Measurements from ENCODE around the gene GPRC5B. TPM values are rescaled to one million over a fixed set of nuclear protein-coding genes. Genes with fewer than 3 reads are reported as not detected.
A peak's percentile ranks its signal among the peaks of the same experiment; 100 is the strongest.

Gene GPRC5B
- total and polyA plus RNA-seq, 2 of the 8 experiments (the other 6 are each of a cell fraction or from before 2014, with no cell fraction given): 106 to 160 TPM

DNA sequence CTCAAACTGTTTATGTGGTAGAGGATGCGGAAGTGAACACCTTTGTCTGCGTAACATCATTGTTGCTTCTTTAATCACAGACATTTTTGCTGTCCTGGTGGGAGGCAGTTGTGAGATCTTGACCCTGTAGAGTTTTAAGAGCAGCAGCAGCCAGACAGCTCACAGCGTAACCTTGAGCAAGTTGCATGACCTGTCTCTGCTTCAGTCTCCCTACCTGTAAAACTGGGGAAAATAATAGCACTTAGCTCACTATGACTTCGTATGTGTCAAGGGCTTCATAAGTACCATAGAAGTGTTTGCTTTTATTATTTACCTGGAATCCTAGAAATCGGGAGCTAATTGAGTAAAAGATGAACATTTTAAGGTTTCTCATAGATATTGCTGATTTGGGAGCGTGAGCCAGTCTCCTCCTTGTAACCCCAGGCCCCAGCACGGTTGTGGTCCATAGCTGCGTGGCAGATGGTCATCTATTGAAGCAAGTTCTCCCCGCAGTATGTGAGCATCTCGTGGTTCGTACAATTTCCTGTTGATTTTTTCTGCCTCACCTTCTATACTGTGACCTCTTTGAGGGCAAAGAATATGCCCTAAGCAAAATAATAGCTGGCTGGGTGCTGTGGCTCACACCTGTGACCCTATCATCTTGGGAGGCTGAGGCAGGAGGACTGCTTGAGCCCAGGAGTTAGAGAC lies 34.4 kb downstream of the GPRC5B start:
- no peaks in the 10 kb centered on the region for H3K27me3 ChIP-seq (replicated peaks in 1 of 4; ENCODE audit: control insufficient read depth in 3 of 4, extremely low read depth in 1 of 4, insufficient read depth in 3 of 4, low read length in 3 of 4)
- H3K18ac ChIP-seq (ENCODE audit: extremely low read depth, low read length): no peak overlapping the region
- no peak overlapping the region for H2BK5ac ChIP-seq (ENCODE audit: low read depth, low read length)
- no peaks in the 10 kb centered on the region for H3K9me3 ChIP-seq (ENCODE audit: insufficient read depth in 2 of 2, low read depth in 1 of 2, low read length in 1 of 2)
- CTCF ChIA-PET (ENCODE audit: partially characterized antibody): interaction anchor here (1.5 to 1.8 kb wide), 2 partner anchors 34 to 36 kb away, joined by 3 to 6 read pairs; partner anchors contain the start of gene GPRC5B
- DNase-seq (ENCODE audit: low read depth in 1 of 2, low spot score in 2 of 2): no peak
- no peak overlapping the region for H3K4ac ChIP-seq (replicated peaks; ENCODE audit: insufficient read length, low read depth, low read length)
- POLR2A ChIA-PET (ENCODE audit: partially characterized antibody): interaction anchor here (0.6 to 7.5 kb wide), 3 partner anchors 9 to 32 kb away, joined by 3 to 42 read pairs (median 9); no protein-coding TSS in a partner anchor
- peaks cover 3 to 19% (median 17%) of the 10 kb centered on the region in 4 experiments; a peak in 6 of 7 replicates for H3K4me1 ChIP-seq (replicated peaks in 1 of 4; ENCODE audit: control insufficient read depth in 3 of 4, insufficient read depth in 4 of 4, low read length in 3 of 4)
- peak overlapping the region; percentile 41; the same call in 1 of the 2 replicates for H2BK12ac ChIP-seq (ENCODE audit: low read depth, low read length)
- no peak overlapping the region for H2BK120ac ChIP-seq (replicated peaks; ENCODE audit: low read depth, low read length)
- no peak overlapping the region for H3K4me3 ChIP-seq (ENCODE audit: extremely low read depth in 1 of 4, insufficient read depth in 2 of 4, low read depth in 3 of 4, low read length in 4 of 4)
- no peak for FAIRE-seq
- H3K4me2 ChIP-seq (ENCODE audit: insufficient read depth in 1 of 2, low read depth in 2 of 2, low read length in 2 of 2): no peak overlapping the region
- H3K23ac ChIP-seq (ENCODE audit: insufficient read length): no peak overlapping the region
- H2BK20ac ChIP-seq (ENCODE audit: low read length): no peak overlapping the region
- no peaks in the 10 kb centered on the region for H3K36me3 ChIP-seq (ENCODE audit: control insufficient read depth in 2 of 4, insufficient read depth in 4 of 4, low read length in 3 of 4)
- no peak overlapping the region for H3K27ac ChIP-seq (ENCODE audit: low read depth, low read length)
- no peak overlapping the region for H2AFZ ChIP-seq (ENCODE audit: low read length)
- H3K79me1 ChIP-seq (ENCODE audit: low read depth, low read length): no peaks in the 10 kb centered on the region; the same call in 1 of the 2 replicates
- no peak overlapping the region for H4K8ac ChIP-seq (ENCODE audit: extremely low read depth, insufficient read depth, low read length)
- 0 out of 2 replicates have a peak overlapping the region, but pooled peaks have one; percentile 75 for H2AK5ac ChIP-seq (ENCODE audit: low read depth, low read length)
- no peak for TF ChIP-seq KDM5A (IDR thresholded peaks at IDR 0.05; ENCODE audit: low read length)
- TF ChIP-seq KDM1A (IDR thresholded peaks at IDR 0.05; ENCODE audit: borderline replicate concordance, low read length): 0 out of 2 replicates have a peak, but pooled peaks have one; percentile 21
- no peak for TF ChIP-seq BRCA1 (IDR thresholded peaks at IDR 0.05; ENCODE audit: low read depth, low read length)
- H3K56ac ChIP-seq (replicated peaks; ENCODE audit: insufficient read length, low read depth, low read length): no peak overlapping the region
- no peak overlapping the region for H3K14ac ChIP-seq (ENCODE audit: insufficient read length)
- no peak overlapping the region for H3K9ac ChIP-seq (replicated peaks in 1 of 4; ENCODE audit: extremely low read depth in 1 of 4, low read depth in 3 of 4, low read length in 3 of 4)
- H3K23me2 ChIP-seq (ENCODE audit: low read depth, low read length): no peaks in the 10 kb centered on the region
- H4K5ac ChIP-seq (ENCODE audit: insufficient read length, low read depth, low read length): no peak overlapping the region
- H4K91ac ChIP-seq (replicated peaks; ENCODE audit: insufficient read length, low read length): no peak overlapping the region
- 90% methylated on average over 11 of the region's 11 CpGs; no CpG with 5 or more reads in 1 of the 2 experiments for WGBS, 2 experiments (ENCODE audit: extremely low coverage in 1 of 2, insufficient coverage in 1 of 2, insufficient read length in 1 of 2, insufficient replicate concordance in 2 of 2, low coverage in 1 of 2, low lambda C conversion rate in 2 of 2, missing lambda C conversion rate in 1 of 2)
- 0 out of 2 replicates have a peak overlapping the region, but pooled peaks have one; percentile 75 for H2BK15ac ChIP-seq (ENCODE audit: low read length)
- H4K20me1 ChIP-seq (replicated peaks in 1 of 2; ENCODE audit: control insufficient read depth in 1 of 2, insufficient read depth in 2 of 2, low read length in 2 of 2): no peaks in the 10 kb centered on the region
- no peaks in the 10 kb centered on the region for H3K79me2 ChIP-seq (ENCODE audit: control insufficient read depth in 1 of 2, insufficient read depth in 2 of 2, low read length in 2 of 2)
